Inflammatory macrophage (primary cell): ENCODE measurements around the gene FAM187B.

Source experiments
- DNase-seq, 2 donors: peaks; one replicate each; pipeline ENCODE4 v3.0.0-alpha.2; 2020 to 2022
- total RNA-seq, 18 experiments: gene quantifications; one replicate each; lab custom pipeline; 2026; ENCODE audit warnings: mixed read lengths in 6 of 18, inconsistent platforms in 2 of 18; lab: John Stamatoyannopoulos, UW

Gene FAM187B
- total RNA-seq, result 0 to 0.53 (median 0.06) reads per million in 18 experiments

DNA sequence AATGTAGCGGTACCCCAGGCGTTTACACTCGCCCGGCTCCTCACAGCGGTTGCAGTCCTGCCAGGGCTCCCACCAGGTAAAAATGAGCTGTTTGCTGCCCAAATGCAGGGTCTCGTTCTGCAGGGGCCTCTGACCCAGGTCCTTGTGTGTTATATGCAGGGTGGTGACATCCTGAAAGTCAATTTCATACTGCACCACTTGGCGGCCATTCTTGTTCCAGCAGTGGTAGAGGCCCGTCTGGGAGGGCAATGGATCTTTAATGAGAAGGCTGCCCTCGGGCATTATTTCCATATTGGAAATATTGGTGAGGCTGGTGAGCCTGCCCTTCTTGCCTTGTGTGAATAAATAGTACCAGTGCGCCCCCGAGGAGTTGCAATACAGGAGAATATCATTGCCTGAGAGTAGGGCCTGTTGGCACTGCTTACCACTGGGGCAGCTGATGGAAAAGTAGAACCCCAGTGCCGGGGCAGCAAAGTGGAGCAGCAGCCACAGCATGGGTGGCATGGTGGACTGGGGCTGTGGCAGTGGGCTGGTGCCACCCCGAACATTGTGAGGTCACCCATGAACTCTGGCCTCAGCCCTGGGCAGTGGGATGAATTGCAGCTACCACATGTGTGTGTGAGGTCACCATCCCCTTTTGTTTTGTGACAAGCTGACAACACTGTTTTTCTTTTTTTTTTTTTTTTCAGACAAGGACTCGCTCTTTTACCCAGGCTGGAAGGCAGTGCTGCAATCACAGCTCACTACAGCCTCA, at the start of gene FAM187B:
FAM187B (minus strand) TSS at position 563 of the 754 bp plus-strand sequence; CDS start at position 504, 59 bp downstream.
- peak; percentile 81 to 94 for DNase-seq

- DNase-seq, result no peak
These were observed 48.3 kb upstream of the FAM187B start for GRCh38 chr19:35276706-35277281.

DNA sequence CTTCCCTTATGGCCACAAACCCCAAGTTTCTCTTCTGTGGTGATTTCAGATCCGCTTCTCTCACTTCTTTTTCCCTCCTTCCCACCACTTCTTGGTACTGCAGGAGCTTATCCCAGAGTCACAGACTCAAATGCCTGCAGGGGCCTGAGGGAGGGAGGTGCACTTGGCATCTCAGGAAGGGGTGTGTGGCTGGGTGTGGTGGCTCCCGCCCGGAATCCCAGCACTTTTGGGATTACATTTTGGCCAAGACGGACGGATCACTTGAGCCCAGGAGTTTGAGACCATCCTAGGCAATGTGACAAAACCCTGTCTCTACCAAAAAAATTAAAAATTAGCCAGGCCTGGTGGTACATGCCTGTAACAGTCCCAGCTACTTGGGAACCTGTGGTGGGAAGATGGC, 45.8 kb upstream of the FAM187B start:
- no peak for DNase-seq

DNA sequence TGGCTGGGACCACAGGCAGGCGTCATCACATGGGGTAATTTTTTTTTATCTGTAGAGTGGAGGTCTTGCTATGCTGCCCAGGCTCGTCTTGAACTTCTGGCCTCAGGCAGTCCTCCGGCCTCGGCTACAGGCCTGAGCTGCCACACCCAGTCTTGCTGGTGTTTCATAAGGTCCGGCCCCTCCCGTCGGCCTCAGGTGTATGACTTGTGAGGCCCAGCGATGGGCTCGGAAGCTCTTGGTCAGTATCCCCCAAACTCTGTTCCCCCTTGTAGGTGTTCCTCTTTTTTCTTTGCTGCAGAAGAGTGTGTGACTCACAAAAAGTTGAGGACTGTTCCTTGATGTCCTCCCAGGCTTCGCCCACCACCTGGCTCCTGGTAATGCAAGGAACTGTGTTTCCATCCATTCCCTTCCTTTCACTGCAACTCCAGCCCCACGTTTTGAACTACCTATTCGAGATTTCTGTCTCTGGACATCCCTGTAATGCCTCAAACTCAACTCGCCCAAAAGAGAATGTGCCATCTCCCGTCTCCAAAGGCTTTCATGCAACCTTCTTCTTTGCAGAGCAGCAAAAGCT, 45.2 kb upstream of the FAM187B start:
- DNase-seq, result peak in 1 of 2 donors; percentile 42

DNA sequence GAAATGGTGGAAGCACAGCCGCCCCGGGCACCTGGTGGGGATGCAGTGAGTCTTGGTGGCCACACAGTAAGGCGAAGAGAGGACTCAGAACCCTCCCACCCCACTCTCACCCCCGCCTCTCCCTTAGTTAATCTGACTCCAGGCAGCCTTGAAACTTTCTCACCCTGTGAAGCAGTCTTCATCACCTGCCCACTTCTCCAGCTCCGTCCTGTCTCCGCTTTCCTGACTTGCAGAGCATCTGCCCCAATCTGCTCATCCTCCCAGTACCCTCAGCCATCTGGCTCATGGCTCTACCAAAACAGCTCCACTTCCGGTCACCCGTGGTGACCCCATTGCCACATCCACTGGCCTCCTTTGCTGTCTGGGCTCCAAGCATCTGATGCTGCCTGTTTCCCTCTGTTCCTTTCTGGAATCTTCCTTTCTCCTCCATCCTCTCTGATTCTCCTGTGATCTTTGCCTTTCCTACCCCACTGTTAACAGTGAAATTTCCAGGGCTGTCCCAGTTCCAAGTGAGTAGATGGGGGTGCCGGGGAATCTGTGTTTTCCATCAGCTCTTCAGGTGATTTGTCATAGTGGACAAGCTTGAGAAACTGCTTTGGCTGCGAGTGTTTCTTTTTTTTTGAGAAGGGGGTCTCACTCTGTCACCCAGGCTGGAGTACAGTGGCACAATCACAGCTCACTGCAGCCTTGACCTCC, 44.6 kb upstream of the FAM187B start:
- DNase-seq, result no peak

- DNase-seq, result peak; percentile 41 to 61
These were observed 43.7 kb upstream of the FAM187B start for GRCh38 chr19:35272122-35272719.

DNA sequence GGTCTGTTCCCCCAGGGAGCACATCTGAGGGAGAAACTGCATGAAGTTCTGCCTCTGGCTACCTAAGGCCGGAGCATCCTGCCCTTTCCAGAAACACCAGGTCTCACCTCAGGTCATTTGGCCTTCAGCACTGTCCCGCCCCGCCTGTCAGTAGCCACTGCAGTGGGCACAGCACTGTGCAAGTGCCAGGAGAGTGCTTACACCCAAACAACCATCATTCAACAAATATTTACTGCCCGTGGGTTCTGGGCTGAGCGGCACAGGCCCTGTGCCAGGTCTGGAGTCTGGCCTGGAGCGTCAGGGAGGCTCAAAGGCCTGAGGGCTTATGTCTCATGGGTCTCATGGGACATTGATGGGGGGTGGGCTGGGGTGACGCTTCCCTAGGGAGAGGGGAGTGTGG, 43.0 kb upstream of the FAM187B start:
- no peak for DNase-seq

- DNase-seq, result no peak
These were observed 41.9 kb upstream of the FAM187B start for GRCh38 chr19:35270381-35270811.

- DNase-seq, result peak; percentile 64 to 76
These were observed 41.0 kb upstream of the FAM187B start for GRCh38 chr19:35269438-35270117.

- peak; percentile 63 to 85 for DNase-seq
These were observed 40.2 kb upstream of the FAM187B start, which contains the start of gene USF2 for GRCh38 chr19:35268536-35269437. Gene USF2 (plus strand): TSS chr19:35268962. CDS start chr19:35269102, 140 bp downstream.

DNA sequence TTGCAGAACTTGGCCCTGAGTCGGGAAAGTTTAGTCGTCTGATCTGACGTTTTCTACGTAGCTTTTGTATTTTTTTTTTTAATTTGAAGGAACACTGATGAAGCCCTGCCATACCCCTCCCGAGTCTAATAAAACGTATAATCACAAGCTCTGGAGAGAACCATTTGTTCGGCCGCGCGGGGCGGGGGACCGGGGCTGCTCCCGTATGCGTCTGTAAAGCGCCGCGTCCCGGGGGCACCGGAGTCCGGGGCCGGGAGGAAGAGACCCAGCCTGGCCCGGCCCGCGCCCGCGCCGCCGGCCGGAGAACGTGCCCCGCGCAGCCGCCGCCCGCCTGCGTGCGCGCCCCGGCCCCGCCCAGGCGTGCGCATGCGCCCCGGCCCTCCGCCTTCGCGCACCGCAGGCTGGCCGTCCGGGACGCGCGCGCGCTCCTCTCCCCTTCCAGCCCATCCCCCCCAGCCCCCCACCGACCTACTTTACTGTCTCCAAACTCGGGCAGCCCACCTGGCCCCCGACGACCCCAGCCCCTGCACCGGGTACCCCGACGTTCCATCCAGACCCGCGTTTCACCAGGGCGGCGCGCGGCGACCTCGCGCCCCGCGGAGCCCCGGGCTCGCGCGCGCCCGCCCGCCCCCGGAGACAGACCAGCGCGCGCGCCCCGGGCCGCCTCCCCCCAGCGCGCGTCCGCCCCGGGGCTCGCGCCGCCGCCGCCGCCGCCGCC, 39.4 kb upstream of the FAM187B start:
- DNase-seq, result peak; percentile 71 to 88

DNA sequence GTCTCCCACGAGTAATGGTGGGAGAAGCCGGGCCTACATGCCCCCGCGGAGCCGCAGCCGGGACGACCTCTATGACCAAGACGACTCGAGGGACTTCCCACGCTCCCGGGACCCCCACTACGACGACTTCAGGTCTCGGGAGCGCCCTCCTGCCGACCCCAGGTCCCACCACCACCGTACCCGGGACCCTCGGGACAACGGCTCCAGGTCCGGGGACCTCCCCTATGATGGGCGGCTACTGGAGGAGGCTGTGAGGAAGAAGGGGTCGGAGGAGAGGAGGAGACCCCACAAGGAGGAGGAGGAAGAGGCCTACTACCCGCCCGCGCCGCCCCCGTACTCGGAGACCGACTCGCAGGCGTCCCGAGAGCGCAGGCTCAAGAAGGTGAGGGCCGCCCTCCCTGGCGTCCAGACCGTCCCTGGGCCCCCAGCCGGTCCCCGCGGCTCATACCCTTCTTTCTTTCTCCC, 38.8 kb upstream of the FAM187B start:
- DNase-seq, result peak in 1 of 2 donors; percentile 40

DNA sequence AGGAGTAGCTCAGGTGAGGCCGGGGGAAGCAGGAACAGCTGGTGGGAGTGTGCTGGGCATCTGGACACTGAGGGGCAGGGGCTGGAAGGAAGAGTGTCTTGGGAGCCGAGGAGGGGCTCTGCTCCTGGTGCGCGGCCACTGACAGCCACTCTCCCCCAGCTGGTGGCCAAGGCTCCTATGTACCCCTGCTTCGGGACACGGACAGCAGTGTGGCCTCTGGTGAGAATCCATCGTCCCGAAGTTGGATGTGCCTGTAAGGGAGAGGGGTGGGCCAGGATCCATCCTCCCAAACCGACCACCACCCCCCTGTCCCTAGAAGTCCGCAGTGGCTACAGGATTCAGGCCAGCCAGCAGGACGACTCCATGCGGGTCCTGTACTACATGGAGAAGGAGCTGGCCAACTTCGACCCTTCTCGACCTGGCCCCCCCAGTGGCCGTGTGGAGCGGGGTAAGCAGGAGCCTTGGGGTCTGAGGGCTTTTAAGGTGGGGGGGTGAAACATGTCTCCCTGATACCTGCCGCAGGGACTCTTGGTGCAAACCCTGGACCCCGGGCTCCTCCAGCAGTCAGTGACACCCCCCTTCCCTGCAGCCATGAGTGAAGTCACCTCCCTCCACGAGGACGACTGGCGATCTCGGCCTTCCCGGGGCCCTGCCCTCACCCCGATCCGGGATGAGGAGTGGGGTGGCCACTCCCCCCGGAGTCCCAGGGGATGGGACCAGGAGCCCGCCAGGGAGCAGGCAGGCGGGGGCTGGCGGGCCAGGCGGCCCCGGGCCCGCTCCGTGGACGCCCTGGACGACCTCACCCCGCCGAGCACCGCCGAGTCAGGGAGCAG, 38.2 kb upstream of the FAM187B start:
- DNase-seq, result no peak

- DNase-seq, result no peak
These were observed 37.5 kb upstream of the FAM187B start for GRCh38 chr19:35265900-35266519.

GRCh38 chr19:35265126-35265899, 36.8 kb upstream of the FAM187B start:
- no peak for DNase-seq

GRCh38 chr19:35264268-35265125, 36.0 kb upstream of the FAM187B start:
- DNase-seq, result peak; percentile 66 to 72
